Neutrophil (primary cell): ENCODE measurements around the gene EFCAB6.

Experiments used
- H3K27ac ChIP-seq: fragments of 200-600 bp; sonication (generic); 2 replicates; pipeline ENCODE4 v1.5.1; 2016; ENCODE audit warnings: mild to moderate bottlenecking, moderate library complexity
- H3K27me3 ChIP-seq: fragments of 200-600 bp; sonication (generic); 2 replicates; pipeline ENCODE4 v1.6.0; 2016; ENCODE audit warnings: mild to moderate bottlenecking
- H3K36me3 ChIP-seq: fragments of 200-600 bp; sonication (generic); 2 replicates; pipeline ENCODE4 v1.5.1; 2017
- H3K4me1 ChIP-seq, 2 experiments: fragments of 200-600 bp in 1 of 2; sonication (generic) in 1 of 2; 1 replicate in 1 of 2; 2 replicates in 1 of 2; pipeline versions ENCODE4 v1.5.1 to v1.6.1; 2013 to 2016; ENCODE audit warnings: low read depth in 1 of 2, low read length in 1 of 2, mild to moderate bottlenecking in 1 of 2, moderate library complexity in 1 of 2; ENCODE audit not compliant: control insufficient read depth in 1 of 2, insufficient read depth in 1 of 2
- H3K4me3 ChIP-seq, 2 experiments: fragments of 200-600 bp in 1 of 2; sonication (generic) in 1 of 2; 1 replicate in 1 of 2; 2 replicates in 1 of 2; pipeline ENCODE4 v1.5.1; 2013 to 2016; ENCODE audit warnings: low read depth in 1 of 2, low read length in 1 of 2, mild to moderate bottlenecking in 1 of 2, moderate library complexity in 1 of 2
- H3K9me3 ChIP-seq: fragments of 200-600 bp; sonication (generic); 2 replicates; pipeline ENCODE4 v1.5.1; 2016
- CTCF ChIP-seq: fragments of 200-600 bp; sonication (generic); IDR thresholded peaks from 2 replicates; pipeline ENCODE4 v1.5.1; 2016; ENCODE audit warnings: antibody characterized with exemption

EFCAB6 gene

GRCh38 chr22:43854121-43854785 is 42.1 kb upstream of the EFCAB6 start:
- peaks cover 9% of the 10 kb centered on the region for H3K27me3 ChIP-seq
- no peak for TF ChIP-seq CTCF
- H3K27ac ChIP-seq, result no peak overlapping the region

GRCh38 chr22:43853328-43853931 is 41.3 kb upstream of the EFCAB6 start:
- no peak for TF ChIP-seq CTCF
- H3K9me3 ChIP-seq, result no peaks in the 10 kb centered on the region
- H3K4me3 ChIP-seq, result no peak overlapping the region
- no peak overlapping the region for H3K27ac ChIP-seq
- H3K36me3 ChIP-seq, result no peaks in the 10 kb centered on the region
- H3K27me3 ChIP-seq, result peaks cover under 1% of the 10 kb centered on the region
- H3K4me1 ChIP-seq, result no peaks in the 10 kb centered on the region

More at GRCh38 chr22:43854121-43854785, 42.1 kb upstream of the EFCAB6 start:
- no peak overlapping the region for H3K4me3 ChIP-seq
- H3K4me1 ChIP-seq, result no peaks in the 10 kb centered on the region
- no peaks in the 10 kb centered on the region for H3K9me3 ChIP-seq
- no peaks in the 10 kb centered on the region for H3K36me3 ChIP-seq

- Histone ChIP-seq H3K4me3 (no peak overlapping the region), H3K27ac (no peak overlapping the region), H3K36me3 (no peaks in the 10 kb centered on the region), H3K9me3 (no peaks in the 10 kb centered on the region), H3K4me1 (no peaks in the 10 kb centered on the region), H3K27me3 (no peaks in the 10 kb centered on the region)
- no peak for TF ChIP-seq CTCF
Observed at GRCh38 chr22:43852573-43853327, 40.6 kb upstream of the EFCAB6 start.

- no peaks in the 10 kb centered on the region for H3K27me3 ChIP-seq
- no peak overlapping the region for H3K4me3 ChIP-seq
- H3K4me1 ChIP-seq, result no peaks in the 10 kb centered on the region
- no peak overlapping the region for H3K27ac ChIP-seq
- H3K36me3 ChIP-seq, result no peaks in the 10 kb centered on the region
- H3K9me3 ChIP-seq, result no peaks in the 10 kb centered on the region
- TF ChIP-seq CTCF, result no peak
Observed at GRCh38 chr22:43851979-43852307, 39.8 kb upstream of the EFCAB6 start.

- no peak overlapping the region for H3K4me3 ChIP-seq
- H3K9me3 ChIP-seq, result no peaks in the 10 kb centered on the region
- no peak overlapping the region for H3K27ac ChIP-seq
- H3K36me3 ChIP-seq, result no peaks in the 10 kb centered on the region
- no peak for TF ChIP-seq CTCF
- no peaks in the 10 kb centered on the region for H3K27me3 ChIP-seq
- H3K4me1 ChIP-seq, result no peaks in the 10 kb centered on the region
Observed at GRCh38 chr22:43851058-43851978, 39.2 kb upstream of the EFCAB6 start.
